GM12878 (cell line): ENCODE results near the gene ODC1. TPM values are rescaled to one million over a fixed set of nuclear protein-coding genes. Genes with fewer than 3 reads are reported as not detected.

Source experiments
- ATAC-seq: fragments of 200-7000 bp; cut with Tn5 transposase; 3 replicates; pipeline ENCODE4 v1.9.1; 2020; ENCODE audit warnings: mild to moderate bottlenecking, moderate library complexity
- BruUV-seq: library from RNA; stranded (reverse); fragments of 400-500 nt; replicated peaks from 2 replicates; lab custom pipeline; 2021; lab: Mats Ljungman, UMichigan
- CTCF ChIA-PET: fragments of 300-600 bp; sonication (Branson Sonifier 250); formaldehyde crosslinking; extraction: SDS; loops from one replicate; lab custom pipeline; 2021; ENCODE audit warnings: inconsistent platforms; lab: Yijun Ruan, JAX
- POLR2A ChIA-PET: fragments of 350-600 bp; formaldehyde crosslinking; extraction: SDS; loops from one replicate; lab custom pipeline; 2021; ENCODE audit warnings: inconsistent platforms; lab: Charles Lee
- RAD21 ChIA-PET: fragments of 300-600 bp; sonication (Branson Sonifier 250); formaldehyde crosslinking; loops from one replicate; lab custom pipeline; 2023; ENCODE audit warnings: antibody characterized with exemption; ENCODE audit not compliant: unreplicated experiment; lab: Charles Lee
- SMC1A ChIA-PET: fragments of 300-600 bp; sonication (Branson Sonifier 250); formaldehyde crosslinking; loops from one replicate; lab custom pipeline; 2023; ENCODE audit not compliant: unreplicated experiment, uncharacterized antibody; lab: Charles Lee
- DNase-seq: peaks from one replicate; pipeline ENCODE4 v3.0.0-alpha.2; 2011; ENCODE audit warnings: low read depth, low spot score
- FAIRE-seq: peaks from 3 replicates; lab custom pipeline; 2011; peaks lifted over from hg19 to GRCh38; lab: Jason Lieb, UNC
- H2AFZ ChIP-seq: 2 replicates; pipeline ENCODE4 v1.6.0; 2011; ENCODE audit warnings: low read depth, low read length, control low read depth; ENCODE audit not compliant: control insufficient read depth
- H3K27ac ChIP-seq: 2 replicates; pipeline ENCODE4 v1.5.1; 2011; ENCODE audit warnings: control low read depth; ENCODE audit not compliant: control insufficient read depth, insufficient read depth
- H3K27me3 ChIP-seq, 2 experiments: replicated peaks in 1 of 2; 2 replicates each; pipeline versions ENCODE4 v1.6.0 to v1.6.1; 2011; ENCODE audit warnings: low read length in 1 of 2; ENCODE audit not compliant: control insufficient read depth in 2 of 2, insufficient read depth in 2 of 2
- H3K36me3 ChIP-seq, 2 experiments: 2 replicates each; pipeline ENCODE4 v1.5.1; 2011; ENCODE audit warnings: low read length in 1 of 2; ENCODE audit not compliant: control insufficient read depth in 2 of 2, insufficient read depth in 2 of 2
- H3K4me1 ChIP-seq: 2 replicates; pipeline ENCODE4 v1.6.1; 2011; ENCODE audit warnings: mild to moderate bottlenecking, low read length, moderate library complexity, mixed read lengths; ENCODE audit not compliant: control insufficient read depth, insufficient read depth
- H3K4me2 ChIP-seq: 2 replicates; pipeline ENCODE4 v1.6.0; 2011; ENCODE audit warnings: control low read depth; ENCODE audit not compliant: control insufficient read depth, insufficient read depth
- H3K4me3 ChIP-seq: fragments of 200-600 bp; sonication (generic); 2 replicates; pipeline ENCODE4 v1.5.1; 2016
- H3K79me2 ChIP-seq: 2 replicates; pipeline ENCODE4 v1.6.0; 2011; ENCODE audit warnings: low read length; ENCODE audit not compliant: control insufficient read depth, insufficient read depth
- H3K9ac ChIP-seq: 2 replicates; pipeline ENCODE4 v1.8.0; 2011; ENCODE audit warnings: low read length, control low read depth, mixed read lengths; ENCODE audit not compliant: control insufficient read depth, insufficient read depth
- H3K9me3 ChIP-seq: replicated peaks from 3 replicates; pipeline ENCODE4 v1.5.1; 2011; ENCODE audit warnings: mild to moderate bottlenecking, low read length; ENCODE audit not compliant: control insufficient read depth, insufficient read depth
- H4K20me1 ChIP-seq: 2 replicates; pipeline ENCODE4 v1.6.0; 2011; ENCODE audit not compliant: control insufficient read depth, insufficient read depth
- ATF2 ChIP-seq: IDR thresholded peaks from 2 replicates; pipeline ENCODE4 v1.6.1; 2012; ENCODE audit warnings: low read length, inconsistent platforms
- BACH1 ChIP-seq: fragments of 450-650 bp; IDR thresholded peaks from 2 replicates; pipeline ENCODE4 v1.6.1; 2017; ENCODE audit warnings: mild to moderate bottlenecking, borderline replicate concordance
- ETV6 ChIP-seq, 2 experiments: fragments of 450-650 bp in 1 of 2; IDR thresholded peaks in 1 of 2; conservative IDR thresholded peaks in 1 of 2; 2 replicates each; pipeline ENCODE4 v1.6.1; 2014; ENCODE audit warnings: antibody characterized with exemption in 1 of 2, borderline replicate concordance in 1 of 2, low read depth in 1 of 2, mild to moderate bottlenecking in 1 of 2, moderate library complexity in 1 of 2
- EZH2 ChIP-seq: IDR thresholded peaks from 2 replicates; pipeline ENCODE4 v1.6.1; 2012; ENCODE audit warnings: low read depth, mild to moderate bottlenecking, control low read depth, inconsistent platforms, low read length, borderline replicate concordance; ENCODE audit not compliant: control insufficient read depth
- HDAC6 ChIP-seq: fragments of 200-600 bp; sonication (generic); IDR thresholded peaks from one replicate; pipeline ENCODE4 v1.8.0; 2017; ENCODE audit warnings: antibody characterized with exemption; ENCODE audit not compliant: unreplicated experiment
- JUND ChIP-seq: IDR thresholded peaks from 2 replicates; pipeline ENCODE4 v1.6.1; 2012; ENCODE audit warnings: low read depth, mild to moderate bottlenecking, low read length, improper control_type of control experiment, moderate library complexity
- LARP7 ChIP-seq: fragments of 450-650 bp; IDR thresholded peaks from 2 replicates; pipeline ENCODE4 v1.6.1; 2017; ENCODE audit warnings: mild to moderate bottlenecking
- MEF2A ChIP-seq: IDR thresholded peaks from 2 replicates; pipeline ENCODE4 v1.6.1; 2011; ENCODE audit warnings: low read depth, mild to moderate bottlenecking, low read length, moderate library complexity; ENCODE audit not compliant: insufficient read depth
- NBN ChIP-seq: fragments of 450-650 bp; IDR thresholded peaks from 2 replicates; pipeline ENCODE4 v1.6.1; 2016
- NFYA ChIP-seq: IDR thresholded peaks from 2 replicates; pipeline ENCODE4 v1.6.1; 2011; ENCODE audit warnings: low read depth, mild to moderate bottlenecking, low read length, improper control_type of control experiment, borderline replicate concordance
- PML ChIP-seq: IDR thresholded peaks from 2 replicates; pipeline ENCODE4 v1.6.1; 2012; ENCODE audit warnings: low read length, inconsistent platforms
- POLR2AphosphoS2 ChIP-seq: IDR thresholded peaks from 2 replicates; pipeline ENCODE4 v1.6.1; 2011; ENCODE audit warnings: low read depth, mild to moderate bottlenecking, low read length, improper control_type of control experiment, moderate library complexity
- SIX5 ChIP-seq: IDR thresholded peaks from 2 replicates; pipeline ENCODE4 v1.6.1; 2011; ENCODE audit warnings: mild to moderate bottlenecking, low read depth, low read length, moderate library complexity; ENCODE audit not compliant: severe bottlenecking
- SREBF1 ChIP-seq: IDR thresholded peaks from 2 replicates; pipeline ENCODE4 v1.6.1; 2012; ENCODE audit warnings: mild to moderate bottlenecking, low read length
- TAF1 ChIP-seq: IDR thresholded peaks from 2 replicates; pipeline ENCODE4 v1.6.1; 2011; ENCODE audit warnings: mild to moderate bottlenecking, low read depth, low read length, borderline replicate concordance
- USF1 ChIP-seq: IDR thresholded peaks from 2 replicates; pipeline ENCODE4 v1.6.1; 2011; ENCODE audit warnings: borderline replicate concordance, low read depth, mild to moderate bottlenecking, moderate library complexity, mixed read lengths, low read length; ENCODE audit not compliant: insufficient read depth; ENCODE audit errors: extremely low read length
- YY1 ChIP-seq: IDR thresholded peaks from 2 replicates; pipeline ENCODE4 v1.6.1; 2011; ENCODE audit warnings: low read depth, mild to moderate bottlenecking, low read length
- ZNF207 ChIP-seq: fragments of 450-650 bp; IDR thresholded peaks from 2 replicates; pipeline ENCODE4 v1.6.1; 2014; ENCODE audit warnings: antibody characterized with exemption, mild to moderate bottlenecking, borderline replicate concordance
- WGBS: methylation state at CpG from one replicate; pipeline ENCODE4 v1.1.6; 2016; ENCODE audit warnings: low lambda C conversion rate; ENCODE audit not compliant: insufficient replicate concordance, insufficient coverage; ENCODE audit errors: missing lambda C conversion rate; 5-methylcytosine and 5-hydroxymethylcytosine counted together
- in situ Hi-C: fragments of 300-500 bp; cut with MboI; formaldehyde crosslinking; loops from 9 replicates; pipeline ENCODE4 v1.14.3; 2018; ENCODE audit warnings: mixed read lengths
- intact Hi-C: fragments of 100-400 bp; cut with micrococcal nuclease; formaldehyde crosslinking; loops from one replicate; pipeline ENCODE4 v1.14.2; 2022; ENCODE audit not compliant: unreplicated experiment
- polyA plus RNA-seq, 11 experiments: library from polyadenylated mRNA; depleted of rRNA in 4 of 11; unstranded in 6 of 11; stranded (reverse) in 5 of 11; fragments of >200 nt; fragmentation: Nextera tagmentation in 4 of 11; fragmentation: Illumina TruSeq in 1 of 11; extraction: Ambion mirVana in 4 of 11; extraction: Trizol in 1 of 11; gene quantifications; 1 replicate in 1 of 11; 2 replicates in 10 of 11; pipeline versions ENCODE4 v1.2.1 to v1.2.3, GENCODE V29; 2011 to 2016; ENCODE audit warnings: inconsistent platforms in 2 of 11, missing spikeins in 2 of 11, low read depth in 1 of 11
- total RNA-seq, 4 experiments: library from RNA; depleted of rRNA in 3 of 4; stranded (reverse); fragments of >200 nt in 3 of 4; fragmentation: Illumina TruSeq in 1 of 4; extraction: Trizol in 1 of 4; gene quantifications; 2 replicates each; pipeline versions ENCODE4 v1.2.1 to v1.2.3, GENCODE V29; 2013 to 2021
- TF ChIP-seq, protein P1 (sequence below): IDR thresholded peaks from 2 replicates; pipeline ENCODE4 v1.6.1; 2011; ENCODE audit warnings: low read depth, low read length, improper control_type of control experiment, borderline replicate concordance

The ODC1 gene
- total and polyA plus RNA-seq, 10 of the 15 experiments (the other 5 are each of a cell fraction or from before 2014, with no cell fraction given) = 68.5 to 441 (median 340) TPM

GRCh38 chr2:10392100-10392499 is 56.0 kb downstream of the ODC1 start:
- 64% methylated on average over 5 of the region's 5 CpGs for WGBS
- ChIA-PET CTCF (interaction anchor here (0.6 to 1.5 kb wide), 4 partner anchors 11 to 76 kb away, joined by 3 to 4 read pairs (median 3); no protein-coding TSS in a partner anchor), SMC1A (interaction anchor here (0.7 to 1.4 kb wide), 2 partner anchors 16 to 17 kb away, joined by 3 to 6 read pairs; no protein-coding TSS in a partner anchor), POLR2A (interaction anchor here (1.0 kb wide), 1 partner anchor 10 kb away, joined by 5 read pairs; no protein-coding TSS in a partner anchor), RAD21 (no interaction called here)
- no peaks in the 10 kb centered on the region for H3K79me2 ChIP-seq
- H3K9me3 ChIP-seq = no peaks in the 10 kb centered on the region
- no peak for ATAC-seq
- in situ Hi-C loops = no loop called here
- H2AFZ ChIP-seq = no peak overlapping the region
- TF ChIP-seq ZNF207 = no peak
- TF ChIP-seq HDAC6 = no peak
- TF ChIP-seq SREBF1 = no peak
- TF ChIP-seq YY1 = no peak
- no peak for TF ChIP-seq LARP7
- TF ChIP-seq MEF2A = no peak
- TF ChIP-seq EZH2 = no peak
- TF ChIP-seq NBN = no peak
- no peak for TF ChIP-seq PML
- TF ChIP-seq, protein P1, sequence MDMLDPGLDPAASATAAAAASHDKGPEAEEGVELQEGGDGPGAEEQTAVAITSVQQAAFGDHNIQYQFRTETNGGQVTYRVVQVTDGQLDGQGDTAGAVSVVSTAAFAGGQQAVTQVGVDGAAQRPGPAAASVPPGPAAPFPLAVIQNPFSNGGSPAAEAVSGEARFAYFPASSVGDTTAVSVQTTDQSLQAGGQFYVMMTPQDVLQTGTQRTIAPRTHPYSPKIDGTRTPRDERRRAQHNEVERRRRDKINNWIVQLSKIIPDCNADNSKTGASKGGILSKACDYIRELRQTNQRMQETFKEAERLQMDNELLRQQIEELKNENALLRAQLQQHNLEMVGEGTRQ = no peak
- TF ChIP-seq ATF2 = no peak
- TF ChIP-seq JUND = no peak
- TF ChIP-seq POLR2AphosphoS2 = no peak
- no peak for TF ChIP-seq BACH1
- no peak for TF ChIP-seq ETV6 (conservative IDR thresholded peaks at IDR 0.05 in 1 of 2, IDR thresholded peaks at IDR 0.05 in 1 of 2; ENCODE audit: borderline replicate concordance in 1 of 2, low read depth in 1 of 2)
- TF ChIP-seq TAF1 = no peak
- TF ChIP-seq USF1 = no peak
- TF ChIP-seq NFYA = no peak
- TF ChIP-seq SIX5 = no peak
- H3K9ac ChIP-seq = no peak overlapping the region
- intact Hi-C loops = no loop called here
- no TSS peak for BruUV-seq
- H3K27ac ChIP-seq = no peak overlapping the region
- no peak for DNase-seq
- FAIRE-seq = no peak
- no peaks in the 10 kb centered on the region; the same call in 1 of the 2 replicates for H4K20me1 ChIP-seq
- H3K27me3 ChIP-seq = no peaks in the 10 kb centered on the region
- H3K36me3 ChIP-seq = no peaks in the 10 kb centered on the region
- H3K4me3 ChIP-seq = no peak overlapping the region
- no peaks in the 10 kb centered on the region for H3K4me1 ChIP-seq
- no peak overlapping the region for H3K4me2 ChIP-seq
